H9 (cell line): ENCODE data around the gene TENM4. TPM values are rescaled to one million over a fixed set of nuclear protein-coding genes. Genes with fewer than 3 reads are reported as not detected.

Experiments used
- DNase-seq: peaks from one replicate; pipeline ENCODE4 v3.0.0-alpha.2; 2017
- H2AFZ ChIP-seq: one replicate; pipeline ENCODE4 v1.6.1; 2013; ENCODE audit warnings: mild to moderate bottlenecking, low read length, control low read depth, moderate library complexity
- H2AK5ac ChIP-seq: 2 replicates; pipeline ENCODE4 v1.6.1; 2013; ENCODE audit warnings: low read length, control low read depth, mixed read lengths; ENCODE audit not compliant: insufficient read length
- H2BK120ac ChIP-seq: one replicate; pipeline ENCODE4 v1.6.1; 2013; ENCODE audit warnings: low read depth, mild to moderate bottlenecking, low read length, control low read depth, inconsistent platforms; ENCODE audit not compliant: poor library complexity, severe bottlenecking
- H2BK12ac ChIP-seq: 2 replicates; pipeline ENCODE4 v1.6.1; 2013; ENCODE audit warnings: low read length, control low read depth, mixed read lengths, low read depth; ENCODE audit not compliant: insufficient read length
- H2BK15ac ChIP-seq: 2 replicates; pipeline ENCODE4 v1.6.1; 2013; ENCODE audit warnings: low read depth, low read length, control low read depth
- H2BK20ac ChIP-seq: one replicate; pipeline ENCODE4 v1.6.1; 2013; ENCODE audit warnings: low read depth, mild to moderate bottlenecking, low read length, control low read depth, inconsistent platforms; ENCODE audit not compliant: poor library complexity, severe bottlenecking
- H2BK5ac ChIP-seq: 2 replicates; pipeline ENCODE4 v1.6.1; 2013; ENCODE audit warnings: low read length, control low read depth, mixed read lengths; ENCODE audit not compliant: insufficient read length
- H3K14ac ChIP-seq: 2 replicates; pipeline ENCODE4 v1.6.1; 2013; ENCODE audit warnings: low read length, control low read depth; ENCODE audit not compliant: insufficient read depth
- H3K18ac ChIP-seq: 2 replicates; pipeline ENCODE4 v1.6.1; 2013; ENCODE audit warnings: low read depth, mild to moderate bottlenecking, mixed read lengths, low read length, control low read depth; ENCODE audit not compliant: insufficient read length
- H3K23ac ChIP-seq: 2 replicates; pipeline ENCODE4 v1.6.1; 2013; ENCODE audit warnings: low read length, control low read depth, mixed read lengths, low read depth; ENCODE audit not compliant: insufficient read length
- H3K23me2 ChIP-seq: 2 replicates; pipeline ENCODE4 v1.6.1; 2013; ENCODE audit warnings: low read depth, mild to moderate bottlenecking, mixed read lengths, low read length, control low read depth; ENCODE audit not compliant: insufficient read length, poor library complexity, severe bottlenecking
- H3K27ac ChIP-seq: 2 replicates; pipeline ENCODE4 v1.5.1; 2013; ENCODE audit warnings: low read length, control low read depth, mixed read lengths, low read depth; ENCODE audit not compliant: insufficient read length
- H3K27me3 ChIP-seq: 2 replicates; pipeline ENCODE4 v1.6.1; 2013; ENCODE audit warnings: low read length, control low read depth, inconsistent platforms; ENCODE audit not compliant: insufficient read depth
- H3K4ac ChIP-seq: 2 replicates; pipeline ENCODE4 v1.6.1; 2013; ENCODE audit warnings: low read depth, mild to moderate bottlenecking, control low read depth, inconsistent platforms, low read length, moderate library complexity
- H3K4me1 ChIP-seq: 2 replicates; pipeline ENCODE4 v1.6.1; 2013; ENCODE audit warnings: low read length, control low read depth, inconsistent platforms; ENCODE audit not compliant: insufficient read depth
- H3K4me2 ChIP-seq: 2 replicates; pipeline ENCODE4 v1.6.1; 2013; ENCODE audit warnings: low read length, control low read depth, mixed read lengths; ENCODE audit not compliant: insufficient read length, insufficient read depth
- H3K56ac ChIP-seq: 2 replicates; pipeline ENCODE4 v1.6.1; 2013; ENCODE audit warnings: low read depth, mild to moderate bottlenecking, mixed read lengths, low read length, control low read depth; ENCODE audit not compliant: insufficient read length
- H3K79me1 ChIP-seq: 2 replicates; pipeline ENCODE4 v1.6.1; 2013; ENCODE audit warnings: low read depth, mild to moderate bottlenecking, moderate library complexity, low read length, control low read depth, inconsistent platforms; ENCODE audit not compliant: insufficient read depth, poor library complexity, severe bottlenecking
- H3K79me2 ChIP-seq: 2 replicates; pipeline ENCODE4 v1.6.1; 2013; ENCODE audit warnings: low read length, control low read depth, inconsistent platforms; ENCODE audit not compliant: insufficient read depth
- H3K9ac ChIP-seq: 2 replicates; pipeline ENCODE4 v1.6.1; 2013; ENCODE audit warnings: low read length, control low read depth, mixed read lengths; ENCODE audit not compliant: insufficient read length; ENCODE audit errors: extremely low read depth
- H3K9me3 ChIP-seq: one replicate; pipeline ENCODE4 v1.6.1; 2013; ENCODE audit warnings: low read depth, low read length, inconsistent platforms; ENCODE audit not compliant: control insufficient read depth
- H3T11ph ChIP-seq: one replicate; pipeline ENCODE4 v1.6.1; 2013; ENCODE audit warnings: mild to moderate bottlenecking, low read length, control low read depth, inconsistent platforms
- H4K20me1 ChIP-seq: one replicate; pipeline ENCODE4 v1.6.1; 2013; ENCODE audit not compliant: control insufficient read depth, insufficient read length, insufficient read depth
- H4K5ac ChIP-seq: 2 replicates; pipeline ENCODE4 v1.6.1; 2013; ENCODE audit warnings: low read depth, mild to moderate bottlenecking, mixed read lengths, low read length, control low read depth; ENCODE audit not compliant: insufficient read length
- H4K8ac ChIP-seq: replicated peaks from 2 replicates; pipeline ENCODE4 v1.6.1; 2013; ENCODE audit warnings: low read length, control low read depth, mixed read lengths, low read depth; ENCODE audit not compliant: insufficient read length
- H4K91ac ChIP-seq: 2 replicates; pipeline ENCODE4 v1.6.1; 2013; ENCODE audit warnings: low read depth, mild to moderate bottlenecking, moderate library complexity, mixed read lengths, low read length, control low read depth; ENCODE audit not compliant: insufficient read length
- H3K27ac Mint-ChIP-seq, 3 experiments: 2 replicates in 2 of 3; 3 replicates in 1 of 3; pipeline ENCODE4 v1.8.0; 2020 to 2021; ENCODE audit warnings: mixed read lengths in 3 of 3, mild to moderate bottlenecking in 1 of 3, moderate library complexity in 1 of 3
- H3K27me3 Mint-ChIP-seq: 2 replicates; pipeline ENCODE4 v1.8.0; 2021; ENCODE audit warnings: low read depth, mild to moderate bottlenecking, moderate library complexity, mixed read lengths
- H3K36me3 Mint-ChIP-seq, 3 experiments: 2 replicates in 2 of 3; 3 replicates in 1 of 3; pipeline ENCODE4 v1.8.0; 2020 to 2021; ENCODE audit warnings: low read depth in 3 of 3, mixed read lengths in 3 of 3; ENCODE audit not compliant: insufficient read depth in 1 of 3
- H3K4me1 Mint-ChIP-seq, 2 experiments: 2 replicates each; pipeline ENCODE4 v1.8.0; 2020; ENCODE audit warnings: mixed read lengths in 2 of 2
- H3K4me3 Mint-ChIP-seq, 2 experiments: 2 replicates in 1 of 2; 3 replicates in 1 of 2; pipeline ENCODE4 v1.8.0; 2020 to 2021; ENCODE audit warnings: mild to moderate bottlenecking in 2 of 2, mixed read lengths in 2 of 2, moderate library complexity in 1 of 2
- H3K9me3 Mint-ChIP-seq, 2 experiments: 2 replicates in 1 of 2; 3 replicates in 1 of 2; pipeline ENCODE4 v1.8.0; 2020; ENCODE audit warnings: mild to moderate bottlenecking in 2 of 2, mixed read lengths in 2 of 2, moderate library complexity in 1 of 2
- CTCF ChIP-seq: fragments of 200-600 bp; sonication (generic); conservative IDR thresholded peaks from 3 replicates; pipeline ENCODE4 v1.8.0; 2021; ENCODE audit warnings: antibody characterized with exemption, mild to moderate bottlenecking
- WGBS: extraction: QIAGEN DNeasy Blood & Tissue Kit; methylation state at CpG from one replicate; pipeline ENCODE4 v1.1.7; 2013; ENCODE audit warnings: missing lambda C conversion rate, low lambda C conversion rate, mixed read lengths; ENCODE audit not compliant: insufficient read length; ENCODE audit errors: extremely low coverage; 5-methylcytosine and 5-hydroxymethylcytosine counted together
- total RNA-seq: library from RNA; stranded (reverse); gene quantifications from 2 replicates; pipeline ENCODE4 v1.2.1, GENCODE V29; 2021

TENM4 gene
- total RNA-seq, 1 experiment from 2014 or later = 4.6 TPM

DNA sequence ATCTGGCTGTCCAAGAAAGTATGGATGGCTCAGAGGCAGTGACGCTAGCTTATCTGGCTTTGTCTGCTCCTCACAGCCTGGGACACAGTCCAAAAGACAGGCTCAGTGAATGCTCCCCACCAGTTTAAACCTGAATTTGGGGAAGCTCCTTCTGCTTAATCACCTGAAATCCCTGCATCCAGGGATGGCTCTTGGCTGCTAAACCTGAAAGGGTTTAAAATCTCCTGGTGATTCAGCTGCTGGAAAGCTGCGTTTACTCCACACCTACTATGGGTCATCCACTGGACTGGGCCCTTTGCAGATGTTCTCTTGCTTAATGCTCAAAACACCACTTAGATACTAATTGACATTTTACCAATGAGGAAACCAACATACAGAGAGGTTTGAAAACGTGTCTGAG is 564.2 kb downstream of the TENM4 start:
- Histone ChIP-seq H3K18ac (no peak overlapping the region), H4K8ac (no peak overlapping the region), H2BK120ac (no peak overlapping the region), H2BK5ac (no peak overlapping the region), H3K4me1 (no peaks in the 10 kb centered on the region), H3K4ac (no peak overlapping the region), H3K23me2 (no peaks in the 10 kb centered on the region), H3K4me2 (no peak overlapping the region), H3K27me3 (no peaks in the 10 kb centered on the region), H2AK5ac (no peak overlapping the region), H2BK15ac (no peak overlapping the region), H4K91ac (no peak overlapping the region), H3K27ac (no peak overlapping the region), H2AFZ (no peak overlapping the region), H3K79me2 (no peaks in the 10 kb centered on the region), H3K79me1 (no peaks in the 10 kb centered on the region), H3K14ac (no peak overlapping the region), H4K5ac (no peak overlapping the region), H3K9me3 (peaks cover 10% of the 10 kb centered on the region), H3K9ac (no peak overlapping the region), H3K23ac (no peak overlapping the region), H3T11ph (no peak overlapping the region), H4K20me1 (no peaks in the 10 kb centered on the region), H2BK20ac (no peak overlapping the region), H3K56ac (no peak overlapping the region), H2BK12ac (no peak overlapping the region)
- H3K27me3 Mint-ChIP-seq = peaks cover 7% of the 10 kb centered on the region
- no CpG with 5 or more reads among the region's 3 CpGs for WGBS
- no peak for TF ChIP-seq CTCF
- no peak for DNase-seq
- H3K4me3 Mint-ChIP-seq = no peak overlapping the region
- H3K27ac Mint-ChIP-seq = no peak overlapping the region
- peaks cover 19 to 36% (median 27%) of the 10 kb centered on the region in 3 experiments for H3K36me3 Mint-ChIP-seq
- peaks cover 29 to 34% of the 10 kb centered on the region in 2 experiments for H3K9me3 Mint-ChIP-seq
- 0 out of 4 replicates have a peak, but pooled peaks cover 0 to 3% of the 10 kb centered on the region in 2 experiments for H3K4me1 Mint-ChIP-seq
